HL-60 (cell line): ENCODE measurements around the gene SHROOM3.

ENCODE experiments used
- DNase-seq, 2 experiments: peaks; one replicate each; pipeline ENCODE4 v3.0.0-alpha.2; 2010 to 2020; ENCODE audit warnings: low read depth in 1 of 2, low spot score in 1 of 2
- H3K27ac ChIP-seq: fragments of 250-450 bp; sonication (Bioruptor Pico); replicated peaks from 2 replicates; pipeline ENCODE4 v1.5.1; 2020; ENCODE audit warnings: mild to moderate bottlenecking, moderate library complexity
- H3K27me3 ChIP-seq: fragments of 250-450 bp; sonication (Bioruptor Pico); 2 replicates; pipeline ENCODE4 v1.5.1; 2021; ENCODE audit warnings: mild to moderate bottlenecking, moderate library complexity; ENCODE audit not compliant: insufficient read depth, poor library complexity, severe bottlenecking
- H3K4me3 ChIP-seq: replicated peaks from 2 replicates; pipeline ENCODE4 v1.5.1; 2011; ENCODE audit warnings: mild to moderate bottlenecking, control low read depth, low read length; ENCODE audit not compliant: insufficient read depth
- GABPA ChIP-seq: IDR thresholded peaks from 2 replicates; pipeline ENCODE4 v1.6.1; 2012; ENCODE audit warnings: low read depth
- POLR2AphosphoS5 ChIP-seq: IDR thresholded peaks from 2 replicates; pipeline ENCODE4 v1.6.1; 2012; ENCODE audit warnings: low read depth
- SPI1 ChIP-seq: IDR thresholded peaks from 2 replicates; pipeline ENCODE4 v1.6.1; 2012; ENCODE audit warnings: low read depth, mild to moderate bottlenecking, borderline replicate concordance
- TF ChIP-seq, protein P1 (sequence below): IDR thresholded peaks from 2 replicates; pipeline ENCODE4 v1.6.1; 2012; ENCODE audit warnings: low read depth; ENCODE audit not compliant: insufficient replicate concordance
- TF ChIP-seq, protein P2 (sequence below): IDR thresholded peaks from one replicate; pipeline ENCODE4 v1.5.1; 2011; ENCODE audit warnings: low read length, control low read depth, inconsistent platforms; ENCODE audit not compliant: insufficient read depth

The SHROOM3 gene

DNA sequence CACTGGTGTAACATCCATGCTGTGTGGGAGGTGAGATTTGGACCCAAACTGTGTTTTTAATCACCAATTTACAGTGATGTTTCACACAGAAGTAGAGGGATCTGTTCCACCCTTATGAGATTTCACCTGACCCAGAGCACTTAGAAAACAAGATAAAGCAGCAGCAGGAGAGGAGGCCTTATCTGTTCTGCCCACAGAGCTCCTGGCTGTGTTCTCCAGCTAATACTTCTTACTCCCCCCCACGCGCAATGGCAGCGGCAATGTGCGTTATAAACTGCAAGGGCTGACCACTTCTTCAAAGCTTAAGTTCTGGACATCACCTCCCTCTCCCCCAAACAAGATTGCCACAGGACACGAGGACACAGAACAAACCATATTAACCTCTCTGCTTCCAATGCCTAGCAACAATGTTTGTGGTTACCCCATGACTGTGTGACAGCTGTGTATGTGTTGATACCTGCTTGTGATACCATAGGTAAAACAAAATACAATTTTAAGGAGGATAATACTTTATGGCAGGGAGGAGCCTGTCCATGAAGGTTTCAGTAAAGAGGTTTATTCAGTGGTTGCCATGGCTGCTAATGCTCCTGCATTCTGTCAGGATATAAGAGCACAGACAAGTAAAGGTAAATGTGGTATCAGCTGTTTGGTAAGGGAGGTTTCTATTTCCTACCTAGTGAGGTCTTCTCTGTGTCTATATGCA, 252.9 kb downstream of the SHROOM3 start:
- Histone ChIP-seq H3K27ac (no peak overlapping the region), H3K27me3 (peaks cover 40% of the 10 kb centered on the region), H3K4me3 (no peak overlapping the region)
- TF ChIP-seq GABPA: no peak
- TF ChIP-seq, protein P1, sequence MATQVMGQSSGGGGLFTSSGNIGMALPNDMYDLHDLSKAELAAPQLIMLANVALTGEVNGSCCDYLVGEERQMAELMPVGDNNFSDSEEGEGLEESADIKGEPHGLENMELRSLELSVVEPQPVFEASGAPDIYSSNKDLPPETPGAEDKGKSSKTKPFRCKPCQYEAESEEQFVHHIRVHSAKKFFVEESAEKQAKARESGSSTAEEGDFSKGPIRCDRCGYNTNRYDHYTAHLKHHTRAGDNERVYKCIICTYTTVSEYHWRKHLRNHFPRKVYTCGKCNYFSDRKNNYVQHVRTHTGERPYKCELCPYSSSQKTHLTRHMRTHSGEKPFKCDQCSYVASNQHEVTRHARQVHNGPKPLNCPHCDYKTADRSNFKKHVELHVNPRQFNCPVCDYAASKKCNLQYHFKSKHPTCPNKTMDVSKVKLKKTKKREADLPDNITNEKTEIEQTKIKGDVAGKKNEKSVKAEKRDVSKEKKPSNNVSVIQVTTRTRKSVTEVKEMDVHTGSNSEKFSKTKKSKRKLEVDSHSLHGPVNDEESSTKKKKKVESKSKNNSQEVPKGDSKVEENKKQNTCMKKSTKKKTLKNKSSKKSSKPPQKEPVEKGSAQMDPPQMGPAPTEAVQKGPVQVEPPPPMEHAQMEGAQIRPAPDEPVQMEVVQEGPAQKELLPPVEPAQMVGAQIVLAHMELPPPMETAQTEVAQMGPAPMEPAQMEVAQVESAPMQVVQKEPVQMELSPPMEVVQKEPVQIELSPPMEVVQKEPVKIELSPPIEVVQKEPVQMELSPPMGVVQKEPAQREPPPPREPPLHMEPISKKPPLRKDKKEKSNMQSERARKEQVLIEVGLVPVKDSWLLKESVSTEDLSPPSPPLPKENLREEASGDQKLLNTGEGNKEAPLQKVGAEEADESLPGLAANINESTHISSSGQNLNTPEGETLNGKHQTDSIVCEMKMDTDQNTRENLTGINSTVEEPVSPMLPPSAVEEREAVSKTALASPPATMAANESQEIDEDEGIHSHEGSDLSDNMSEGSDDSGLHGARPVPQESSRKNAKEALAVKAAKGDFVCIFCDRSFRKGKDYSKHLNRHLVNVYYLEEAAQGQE: no peak
- no peak for TF ChIP-seq POLR2AphosphoS5
- no peak for TF ChIP-seq SPI1
- TF ChIP-seq, protein P2, sequence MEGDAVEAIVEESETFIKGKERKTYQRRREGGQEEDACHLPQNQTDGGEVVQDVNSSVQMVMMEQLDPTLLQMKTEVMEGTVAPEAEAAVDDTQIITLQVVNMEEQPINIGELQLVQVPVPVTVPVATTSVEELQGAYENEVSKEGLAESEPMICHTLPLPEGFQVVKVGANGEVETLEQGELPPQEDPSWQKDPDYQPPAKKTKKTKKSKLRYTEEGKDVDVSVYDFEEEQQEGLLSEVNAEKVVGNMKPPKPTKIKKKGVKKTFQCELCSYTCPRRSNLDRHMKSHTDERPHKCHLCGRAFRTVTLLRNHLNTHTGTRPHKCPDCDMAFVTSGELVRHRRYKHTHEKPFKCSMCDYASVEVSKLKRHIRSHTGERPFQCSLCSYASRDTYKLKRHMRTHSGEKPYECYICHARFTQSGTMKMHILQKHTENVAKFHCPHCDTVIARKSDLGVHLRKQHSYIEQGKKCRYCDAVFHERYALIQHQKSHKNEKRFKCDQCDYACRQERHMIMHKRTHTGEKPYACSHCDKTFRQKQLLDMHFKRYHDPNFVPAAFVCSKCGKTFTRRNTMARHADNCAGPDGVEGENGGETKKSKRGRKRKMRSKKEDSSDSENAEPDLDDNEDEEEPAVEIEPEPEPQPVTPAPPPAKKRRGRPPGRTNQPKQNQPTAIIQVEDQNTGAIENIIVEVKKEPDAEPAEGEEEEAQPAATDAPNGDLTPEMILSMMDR: no peak
- DNase-seq: no peak

DNA sequence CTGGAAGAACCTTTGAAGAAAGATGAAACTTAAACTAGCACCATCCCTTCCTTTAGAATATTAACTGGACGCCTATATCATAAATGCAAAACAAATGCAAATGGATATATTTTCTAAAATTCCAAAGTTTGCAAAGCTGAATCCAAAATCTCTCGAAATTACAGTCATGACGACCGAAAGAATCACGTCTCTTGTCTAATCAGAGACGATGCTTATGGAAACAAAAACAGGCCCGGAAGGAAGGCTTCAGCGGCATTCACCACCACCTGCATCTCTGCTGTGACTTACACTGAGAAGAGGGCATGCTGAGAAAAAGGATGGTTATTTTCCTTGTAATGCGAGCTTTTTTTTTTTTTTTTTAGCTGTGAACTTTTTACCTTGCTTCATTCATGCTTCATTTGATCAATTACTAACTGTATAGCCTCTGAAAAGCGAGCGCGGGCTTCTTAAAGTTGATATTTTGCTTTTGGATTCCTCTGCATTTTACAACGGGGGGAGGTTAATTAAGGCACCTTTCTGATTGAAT, 253.7 kb downstream of the SHROOM3 start:
- no peak overlapping the region for H3K27ac ChIP-seq
- no peak overlapping the region for H3K4me3 ChIP-seq
- peaks cover 40% of the 10 kb centered on the region for H3K27me3 ChIP-seq
- DNase-seq: no peak
- TF ChIP-seq, protein P2: no peak
- TF ChIP-seq SPI1 (no peak), GABPA (no peak)
- TF ChIP-seq, protein P1: no peak

GRCh38 chr4:76689145-76689817, 254.3 kb downstream of the SHROOM3 start:
- no peak for DNase-seq
- TF ChIP-seq, protein P2: no peak
- TF ChIP-seq GABPA (no peak), POLR2AphosphoS5 (no peak), SPI1 (no peak)
- TF ChIP-seq, protein P1: no peak
- Histone ChIP-seq H3K27me3 (peaks cover 40% of the 10 kb centered on the region), H3K27ac (no peak overlapping the region), H3K4me3 (no peak overlapping the region)
